ENCODE data around the gene OR10V1. TPM values are rescaled to one million over a fixed set of nuclear protein-coding genes. Genes with fewer than 3 reads are reported as not detected.
A peak's percentile ranks its signal among the peaks of the same experiment; 100 is the strongest.
"Not testable (repeated sequence)": the region's sequence is repeated elsewhere in the genome, so short reads cannot be mapped to it uniquely, and the experiment has no call there.

The OR10V1 gene
- polyA plus RNA-seq, 4 donors, result not detected

DNA sequence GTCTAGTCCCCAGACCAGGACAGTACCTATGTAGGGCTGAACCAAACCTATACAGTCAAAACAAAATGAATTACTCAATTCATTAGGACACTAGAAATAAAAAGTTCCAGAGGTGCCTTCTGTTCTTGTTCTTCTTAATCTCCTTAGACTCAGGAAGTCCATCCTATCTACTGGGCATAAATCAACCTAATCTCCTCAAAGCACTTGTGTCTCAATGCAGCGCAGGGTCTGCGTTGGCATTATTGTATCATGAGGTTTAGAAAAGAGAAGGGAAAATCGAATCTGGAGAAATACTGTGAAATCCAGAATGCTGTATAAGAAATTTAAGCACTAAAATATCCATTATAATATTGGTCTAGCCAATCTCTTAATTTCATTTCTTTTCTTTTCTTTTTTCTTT is 2.4 kb upstream of the OR10V1 start:
- no peak for DNase-seq (ENCODE audit: low read depth in 4 of 4, low spot score in 3 of 4)

DNA sequence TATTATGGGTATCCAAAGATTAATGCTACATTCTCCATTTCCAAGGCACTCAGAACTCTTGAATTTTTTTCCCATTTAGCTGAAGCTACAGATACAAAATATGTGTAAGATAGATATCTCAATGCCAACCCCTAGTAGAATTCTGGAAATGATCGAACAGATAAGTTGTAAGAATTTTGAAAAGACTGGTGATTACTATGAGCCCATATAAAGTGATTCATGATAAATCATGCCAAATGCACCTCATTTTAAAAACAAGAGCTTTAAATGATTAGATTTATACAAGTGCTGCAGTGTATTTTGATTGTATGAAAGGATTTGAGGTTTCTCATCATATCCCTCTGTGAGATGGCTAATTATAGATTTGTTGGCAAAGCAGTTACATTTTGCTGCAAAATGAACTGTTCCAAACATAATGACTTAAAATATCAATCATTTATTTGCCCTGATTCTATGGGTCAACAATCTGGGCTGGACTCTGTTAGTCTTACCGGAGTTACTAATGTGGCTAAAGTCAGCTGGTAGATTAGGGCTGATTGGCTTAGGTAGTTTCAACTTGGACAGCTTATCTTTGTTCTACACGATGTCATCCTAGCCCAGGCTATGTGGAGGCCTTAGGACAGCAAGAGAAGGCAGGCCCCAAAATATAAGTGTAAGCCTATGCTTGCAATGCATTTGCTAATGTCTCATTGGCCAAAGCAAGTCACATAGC is 3.4 kb downstream of the OR10V1 start:
- no peak for DNase-seq (ENCODE audit: low read depth in 4 of 4, low spot score in 3 of 4)

DNA sequence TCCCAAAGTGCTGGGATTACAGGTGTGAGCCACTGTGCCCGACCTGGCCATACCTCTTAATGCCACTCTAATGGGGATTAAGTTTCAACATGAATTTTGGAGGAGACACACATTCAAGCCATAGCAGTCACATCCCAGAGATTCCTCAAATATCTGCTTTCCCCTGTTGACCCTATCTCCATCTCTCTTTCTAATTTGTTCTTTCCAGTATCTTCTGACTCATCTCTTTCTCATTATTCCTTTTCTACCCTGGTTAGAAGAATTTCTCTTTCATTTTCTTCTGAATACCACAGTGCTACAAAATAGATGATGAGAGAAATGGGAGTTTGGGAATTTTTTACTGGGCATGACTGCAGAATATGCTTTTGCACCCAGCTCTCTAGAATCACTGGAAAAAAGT is 5.1 kb downstream of the OR10V1 start:
- DNase-seq (ENCODE audit: low read depth in 4 of 4, low spot score in 3 of 4), result no peak

DNA sequence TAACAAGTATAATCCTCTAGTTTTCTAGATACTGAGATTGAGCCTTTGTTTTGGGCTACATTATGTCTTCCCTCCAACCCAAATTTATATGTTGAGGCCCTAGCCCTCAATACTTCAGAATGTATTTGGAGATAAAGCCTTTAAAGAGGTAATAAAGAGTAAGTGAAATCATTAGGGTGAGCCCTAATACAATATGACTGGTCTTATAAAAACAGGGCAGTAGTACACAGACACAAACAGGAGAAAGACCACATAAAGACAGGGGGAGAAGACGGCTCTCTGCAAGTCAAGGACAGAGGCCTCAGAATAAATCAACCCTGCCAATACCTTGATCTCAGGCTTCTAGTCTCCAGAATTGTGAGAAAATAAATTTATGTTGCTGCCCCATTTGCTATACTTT is 6.3 kb downstream of the OR10V1 start:
- no peak for DNase-seq (ENCODE audit: low read depth in 4 of 4, low spot score in 3 of 4)

DNA sequence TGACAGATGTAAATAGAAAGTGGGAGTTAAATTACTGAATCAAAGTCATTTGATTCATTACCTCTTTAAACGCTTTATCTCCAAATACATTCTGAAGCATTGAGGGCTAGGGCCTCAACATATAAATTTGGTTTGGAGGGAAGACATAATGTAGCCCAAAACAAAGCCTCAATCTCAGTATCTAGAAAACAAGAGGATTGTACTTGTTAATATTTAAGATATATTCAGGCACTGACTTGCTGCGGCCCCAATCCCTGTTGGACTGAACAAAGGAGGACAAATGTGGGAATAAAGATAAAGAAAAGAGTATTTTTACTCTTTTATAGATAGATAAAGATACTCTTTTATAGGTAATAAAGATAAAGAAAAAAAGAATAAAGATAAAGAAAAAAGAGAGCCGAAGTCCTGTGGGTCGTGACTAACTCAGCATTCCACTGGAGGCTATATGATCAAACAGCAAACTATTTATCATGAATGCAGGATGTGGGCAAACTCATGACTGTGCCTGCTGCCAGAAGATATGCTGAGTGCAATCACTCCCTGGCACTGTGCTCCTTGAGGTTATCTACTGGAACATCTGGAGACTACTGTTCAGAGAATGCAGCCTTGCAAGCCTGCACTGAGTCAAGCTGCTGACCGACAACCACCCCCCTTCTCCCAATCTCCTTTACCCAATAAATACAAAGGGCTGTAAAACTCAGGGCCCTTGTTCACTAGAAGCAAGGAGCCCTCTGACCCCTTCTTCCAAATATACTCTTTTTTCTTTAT is 6.9 kb downstream of the OR10V1 start:
- no peak for DNase-seq (ENCODE audit: low read depth in 4 of 4, low spot score in 3 of 4)

DNA sequence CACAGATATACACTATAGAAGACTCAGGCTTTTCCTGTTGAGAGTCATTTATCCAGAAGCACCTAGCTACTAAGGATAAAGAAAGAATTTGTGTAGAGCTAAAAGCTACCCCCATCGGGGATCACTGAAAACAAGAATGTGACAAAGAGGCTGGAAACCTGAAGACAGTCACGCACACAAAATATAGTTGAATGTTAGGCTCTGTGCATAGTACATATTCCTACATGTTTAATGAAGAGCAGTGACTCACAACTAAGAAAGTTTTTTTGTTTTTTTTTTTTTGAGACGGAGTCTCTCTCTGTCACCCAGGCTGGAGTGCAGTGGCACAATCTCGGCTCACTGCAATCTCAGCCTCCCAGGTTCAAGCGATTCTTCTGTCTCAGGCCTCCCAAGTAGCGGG is 8.4 kb downstream of the OR10V1 start:
- DNase-seq (ENCODE audit: low read depth in 4 of 4, low spot score in 3 of 4), result no peak

DNA sequence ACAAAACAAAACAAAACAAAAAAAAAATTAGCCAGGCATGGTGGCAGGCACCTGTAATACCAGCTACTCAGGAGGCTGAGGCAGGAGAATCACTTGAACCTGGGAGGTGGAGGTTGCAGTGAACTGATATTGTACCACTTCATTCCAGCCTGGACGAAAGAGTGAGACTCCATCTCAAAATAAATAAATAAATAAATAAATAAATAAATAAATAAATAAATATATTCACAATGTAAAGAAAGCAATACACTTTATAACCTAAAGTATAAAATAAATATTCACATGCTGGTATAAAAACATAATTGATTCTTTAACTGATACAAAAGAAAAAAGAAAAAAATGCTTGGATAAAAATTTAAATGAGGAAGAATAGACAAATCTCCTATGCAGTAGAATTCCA is 10.1 kb downstream of the OR10V1 start:
- not testable (repeated sequence) for DNase-seq (ENCODE audit: low read depth in 4 of 4, low spot score in 3 of 4)

DNA sequence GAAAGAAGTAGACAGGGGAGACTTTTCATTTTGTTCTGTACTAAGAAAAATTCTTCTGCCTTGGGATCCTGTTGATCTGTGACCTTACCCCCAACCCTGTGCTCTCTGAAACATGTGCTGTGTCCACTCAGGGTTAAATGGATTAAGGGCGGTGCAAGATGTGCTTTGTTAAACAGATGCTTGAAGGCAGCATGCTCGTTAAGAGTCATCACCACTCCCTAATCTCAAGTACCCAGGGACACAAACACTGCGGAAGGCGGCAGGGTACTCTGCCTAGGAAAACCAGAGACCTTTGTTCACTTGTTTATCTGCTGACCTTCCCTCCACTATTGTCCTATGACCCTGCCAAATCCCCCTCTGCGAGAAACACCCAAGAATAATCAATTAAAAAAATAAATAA is 13.5 kb downstream of the OR10V1 start:
- DNase-seq (ENCODE audit: low read depth in 4 of 4, low spot score in 3 of 4), result not testable (repeated sequence)

DNA sequence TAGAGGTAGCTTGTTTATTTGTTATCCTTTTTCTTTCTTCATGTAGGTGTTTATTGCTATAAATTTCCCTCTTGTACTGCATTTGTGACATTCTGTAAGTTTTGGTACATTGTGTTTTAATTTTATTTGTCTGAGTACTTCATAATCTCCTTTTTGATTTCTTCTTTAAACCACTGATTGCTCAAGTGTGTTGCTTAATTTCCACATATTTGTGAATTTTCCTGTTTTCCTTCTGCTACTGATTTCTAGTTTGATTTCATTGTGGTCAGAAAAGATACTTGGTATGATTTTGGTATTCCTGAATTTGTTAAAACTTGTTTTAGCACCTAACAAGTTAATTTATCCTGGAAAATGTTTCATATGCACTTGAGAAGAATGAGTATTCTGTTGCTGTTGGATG is 15.1 kb downstream of the OR10V1 start:
- DNase-seq (ENCODE audit: low read depth in 4 of 4, low spot score in 3 of 4), result no peak

DNA sequence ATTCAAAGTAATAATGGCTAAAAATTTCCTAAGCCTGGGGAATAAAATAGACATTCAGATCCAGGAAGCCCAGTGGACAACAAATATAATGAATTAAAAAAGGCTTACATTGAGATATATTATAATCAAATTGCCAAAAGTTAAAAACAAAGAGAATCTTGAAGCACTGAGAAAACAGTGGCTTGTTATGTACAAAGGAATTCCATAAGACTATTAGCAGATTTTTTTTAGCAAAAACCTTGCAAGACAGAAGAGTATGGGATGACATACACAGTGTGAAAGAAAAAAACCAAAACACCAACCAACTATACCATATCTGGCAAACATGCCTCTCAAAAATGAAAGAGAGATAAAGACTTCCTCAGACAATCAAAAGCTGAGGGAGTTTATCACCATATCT is 20.7 kb downstream of the OR10V1 start:
- no peak for DNase-seq (ENCODE audit: low read depth in 4 of 4, low spot score in 3 of 4)

DNA sequence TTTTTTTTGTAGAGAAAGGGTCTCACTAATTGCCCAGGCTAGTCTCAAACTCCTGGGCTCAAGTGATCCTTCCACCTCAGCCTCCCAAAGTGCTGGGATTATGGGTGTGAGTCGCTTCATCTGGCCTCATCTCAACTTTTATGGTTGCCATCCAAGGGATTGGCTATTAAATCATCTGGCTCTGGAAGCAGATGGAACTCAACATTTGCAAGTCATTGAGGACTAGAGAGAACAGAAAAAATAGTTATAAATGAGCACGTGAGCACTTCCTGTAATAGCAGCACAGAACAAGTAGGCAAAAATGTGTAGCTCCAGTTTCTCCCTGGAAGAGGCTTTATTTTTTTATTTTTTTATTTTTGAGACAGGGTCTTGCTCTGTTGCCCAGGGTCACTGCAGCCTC is 22.5 kb downstream of the OR10V1 start:
- no peak for DNase-seq (ENCODE audit: low read depth in 4 of 4, low spot score in 3 of 4)

DNA sequence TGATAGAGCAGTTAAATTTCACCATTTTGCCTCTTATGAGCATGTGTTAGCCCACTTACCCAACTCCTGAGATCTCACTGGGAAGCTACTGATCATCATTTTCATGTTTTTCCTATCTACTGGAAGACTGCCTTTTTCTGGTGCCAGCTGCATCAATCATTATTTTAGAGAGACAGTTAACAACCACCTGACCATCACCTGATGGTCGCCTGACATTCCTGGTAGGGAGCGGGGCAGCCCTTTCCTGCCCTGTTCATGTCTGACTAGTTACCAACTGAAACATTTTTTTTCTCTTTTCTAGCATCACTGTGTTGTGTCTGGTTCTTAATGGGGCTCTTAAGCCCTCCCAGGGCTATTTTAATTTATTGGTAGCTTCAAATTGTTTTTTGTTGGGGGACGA is 24.6 kb downstream of the OR10V1 start:
- DNase-seq (ENCODE audit: low read depth in 4 of 4, low spot score in 3 of 4), result no peak

DNA sequence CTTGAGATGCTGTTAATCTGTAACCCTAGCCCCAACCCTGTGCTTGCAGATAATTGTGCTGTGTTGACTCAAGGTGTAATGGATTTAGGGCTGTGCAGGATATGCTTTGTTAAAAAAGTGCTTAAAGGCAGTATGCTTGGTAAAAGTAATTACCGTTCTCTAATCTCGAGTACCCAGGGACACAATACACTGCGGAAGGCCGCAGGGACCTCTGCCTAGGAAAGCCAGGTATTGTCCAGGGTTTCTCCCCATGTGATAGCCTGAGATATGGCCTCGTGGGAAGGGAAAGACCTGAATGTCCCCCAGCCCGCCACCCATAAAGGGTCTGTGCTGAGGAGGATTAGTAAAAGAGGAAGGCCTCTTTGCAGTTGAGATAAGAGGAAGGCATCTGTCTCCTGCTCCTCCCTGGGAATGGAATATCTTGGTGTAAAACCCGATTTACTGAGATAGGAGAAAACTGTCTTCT is 32.4 kb downstream of the OR10V1 start:
- DNase-seq (ENCODE audit: low read depth in 4 of 4, low spot score in 3 of 4), result not testable (repeated sequence)

DNA sequence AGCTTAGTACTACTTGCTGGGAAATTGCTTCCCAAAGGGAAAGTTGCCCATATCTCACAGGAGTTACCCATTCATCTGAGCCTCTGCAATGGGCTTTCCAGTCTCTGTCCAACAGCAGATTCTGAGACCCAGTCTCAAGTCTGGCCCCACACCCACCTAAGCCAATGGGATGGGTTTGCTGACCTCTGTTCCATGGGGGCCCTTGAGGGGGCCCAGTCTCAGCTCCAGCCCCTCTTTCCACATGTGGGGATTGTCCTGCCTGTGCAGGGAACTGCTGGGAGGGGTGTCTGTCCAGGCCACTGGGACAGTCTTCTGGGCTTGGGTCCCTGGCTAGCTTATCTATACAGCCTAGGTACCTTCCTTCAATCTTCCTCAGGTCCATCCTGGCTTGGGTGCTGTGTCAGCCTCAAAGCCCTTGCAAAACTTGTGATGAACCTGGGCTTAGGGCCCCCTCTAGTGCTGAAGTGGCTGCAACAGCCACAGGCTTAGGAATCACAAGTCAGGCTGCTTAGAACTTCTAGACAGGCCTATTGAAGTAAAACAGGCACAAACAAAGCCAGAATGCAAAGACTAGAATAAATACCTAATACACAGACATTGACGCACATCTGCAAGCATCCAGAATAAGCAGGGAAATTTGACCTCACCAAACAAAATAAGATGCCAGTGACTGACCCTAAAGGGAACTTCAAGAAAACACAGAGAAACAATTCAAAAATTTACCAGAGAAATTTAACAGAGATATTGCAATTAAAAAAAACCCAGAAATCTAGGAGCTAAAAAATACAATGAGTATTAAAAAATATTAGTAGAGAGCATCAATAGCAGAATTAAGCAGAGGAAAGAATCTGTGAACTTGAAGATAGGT is 33.1 kb downstream of the OR10V1 start:
- DNase-seq (ENCODE audit: low read depth in 4 of 4, low spot score in 3 of 4), result peak in 3 of 4 donors; percentile 52 to 60 (median 59)

DNA sequence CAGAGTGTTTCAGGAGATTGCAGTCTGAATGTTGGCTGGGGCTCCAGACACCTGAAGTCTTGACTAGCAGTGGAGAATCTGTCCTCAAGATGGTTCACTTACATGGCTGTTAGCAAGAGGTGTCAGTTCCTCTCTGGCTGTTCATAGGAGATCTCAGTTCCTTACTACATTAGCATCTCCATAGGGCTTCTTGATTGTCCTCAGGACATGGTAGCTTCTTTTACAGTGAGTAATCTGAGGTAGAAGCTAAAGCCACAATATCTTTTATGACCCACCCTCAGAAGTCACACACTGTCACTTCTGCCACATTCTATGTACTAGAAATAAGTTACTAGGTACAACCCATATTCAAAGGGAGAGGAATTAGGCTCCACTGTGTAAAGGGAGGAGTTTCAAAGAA is 34.3 kb downstream of the OR10V1 start:
- no peak for DNase-seq (ENCODE audit: low read depth in 4 of 4, low spot score in 3 of 4)

DNA sequence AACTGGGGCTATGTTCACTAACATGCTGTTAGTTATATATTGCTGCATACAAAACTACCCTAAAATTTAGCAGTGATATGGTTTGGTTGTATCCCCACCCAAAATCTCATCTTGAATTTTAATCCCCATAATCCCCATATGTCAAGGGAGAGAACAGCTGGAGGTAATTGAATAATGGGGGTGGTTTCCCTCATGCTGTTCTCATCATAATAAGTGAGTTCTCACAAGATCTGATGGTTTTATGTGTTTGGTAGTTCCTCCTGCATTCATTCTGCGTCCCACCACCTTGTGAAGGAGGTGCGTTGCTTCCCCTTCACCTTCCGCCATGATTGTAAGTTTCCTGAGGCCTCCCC is 34.9 kb downstream of the OR10V1 start:
- DNase-seq (ENCODE audit: low read depth in 4 of 4, low spot score in 3 of 4), result no peak

DNA sequence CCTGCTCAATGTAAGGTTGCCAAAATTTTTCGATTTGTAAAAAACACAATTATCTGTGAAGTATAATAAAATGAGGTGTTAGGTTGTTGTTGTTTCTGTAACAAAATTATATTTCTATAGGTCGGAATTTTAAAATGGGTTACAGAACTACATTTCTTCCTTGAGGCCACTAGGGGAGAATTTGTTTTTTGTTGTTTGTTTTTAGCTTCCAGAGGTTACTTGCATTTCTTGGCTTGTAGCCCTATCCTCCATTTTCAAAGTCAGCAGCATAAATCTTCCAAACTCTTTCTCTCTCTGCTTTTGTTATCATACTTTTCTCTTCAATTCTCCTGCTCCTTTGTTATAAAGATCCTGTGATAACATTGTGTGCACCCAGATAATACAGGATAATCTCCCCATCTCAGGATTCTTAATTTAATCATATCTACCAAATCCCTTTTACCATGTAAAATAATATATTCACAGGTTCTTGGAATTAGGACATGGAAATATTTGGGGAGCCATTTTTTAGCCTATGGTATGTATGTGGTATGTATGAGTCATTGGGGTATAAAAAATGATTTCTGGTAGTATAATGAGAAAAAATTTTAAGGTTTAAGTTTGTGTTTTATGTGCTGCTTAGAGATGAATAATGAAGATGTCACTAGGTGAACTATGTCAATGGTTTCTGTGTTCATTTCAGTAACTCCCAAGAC is 35.4 kb downstream of the OR10V1 start:
- DNase-seq (ENCODE audit: low read depth in 4 of 4, low spot score in 3 of 4), result no peak

DNA sequence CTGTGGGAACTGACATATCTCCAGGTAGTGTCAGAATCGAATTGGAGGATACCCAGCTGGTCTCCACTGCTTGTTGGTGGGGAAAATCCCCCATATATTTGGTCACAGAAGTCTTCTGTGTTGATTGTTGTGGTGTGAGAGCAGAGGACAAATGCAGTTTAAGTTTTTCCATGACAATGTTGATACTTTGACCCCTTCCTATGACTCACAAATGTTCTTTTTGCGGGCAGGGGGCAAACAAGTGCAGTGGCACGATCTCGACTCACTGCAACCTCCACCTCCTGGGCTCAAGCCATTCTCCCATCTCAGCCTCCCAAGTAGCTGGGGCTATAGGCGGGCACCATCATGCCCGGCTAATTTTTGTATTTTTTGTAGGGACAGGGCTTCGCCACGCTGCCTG is 37.4 kb downstream of the OR10V1 start:
- no peak for DNase-seq (ENCODE audit: low read depth in 4 of 4, low spot score in 3 of 4)

DNA sequence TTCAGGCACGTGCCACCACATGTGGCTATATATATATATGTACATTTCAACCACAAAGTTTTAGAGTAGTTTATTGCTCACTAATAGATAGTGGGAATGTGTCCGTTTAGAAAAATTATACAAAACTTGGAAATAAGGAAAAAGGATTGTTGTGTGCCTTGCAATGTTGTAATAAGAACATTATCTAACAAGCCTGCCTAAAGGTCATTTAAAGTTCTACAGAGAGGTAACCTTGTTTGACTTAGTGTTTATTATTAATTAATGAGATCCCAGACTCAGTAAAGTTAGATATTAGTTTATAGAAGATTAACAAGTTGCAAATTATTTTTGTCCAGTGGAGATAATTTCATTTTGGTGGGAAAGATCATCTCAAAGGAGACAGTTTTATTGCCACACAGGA is 39.4 kb downstream of the OR10V1 start:
- DNase-seq (ENCODE audit: low read depth in 4 of 4, low spot score in 3 of 4), result no peak

DNA sequence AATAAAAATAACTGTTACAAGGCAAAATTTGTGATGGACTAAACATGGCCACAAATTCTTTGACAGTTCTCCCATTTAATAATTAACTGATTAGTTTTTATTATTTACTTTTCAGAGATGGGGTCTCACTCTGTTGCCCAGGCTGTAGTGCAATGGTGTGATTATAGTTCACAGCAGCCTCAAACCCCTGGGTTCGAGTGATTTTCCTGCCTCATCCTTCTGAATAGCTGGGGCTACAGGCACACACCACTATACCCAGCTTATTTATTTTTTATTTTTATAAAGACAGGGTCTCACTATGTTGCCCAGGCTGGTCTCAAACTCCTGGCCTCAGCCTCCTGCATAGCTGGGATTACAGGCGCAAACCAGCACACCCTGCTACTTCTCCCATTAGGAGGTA is 40.4 kb downstream of the OR10V1 start:
- no peak for DNase-seq (ENCODE audit: low read depth in 4 of 4, low spot score in 3 of 4)

DNA sequence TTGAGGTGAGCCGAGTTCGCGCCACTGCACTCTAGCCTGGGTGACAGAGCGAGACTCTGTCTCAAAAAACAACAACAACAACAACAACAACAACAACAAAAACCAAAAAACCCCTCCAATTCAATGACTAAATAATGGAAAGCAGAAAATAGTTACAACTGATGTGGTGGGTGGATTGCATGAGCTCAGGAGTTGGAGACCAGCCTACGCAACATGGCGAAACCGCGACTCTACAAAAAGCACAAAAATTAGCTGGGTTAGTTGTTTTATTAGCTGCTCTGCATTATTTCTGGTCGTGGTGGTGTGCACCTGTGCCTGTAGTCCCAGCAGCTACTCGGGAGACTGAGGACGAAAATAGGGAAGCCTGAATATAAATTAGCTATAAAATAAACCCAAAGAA is 42.2 kb downstream of the OR10V1 start:
- DNase-seq (ENCODE audit: low read depth in 4 of 4, low spot score in 3 of 4), result no peak

Data from left renal pelvis (tissue), 4 donors.